ENCODE results near the gene DGKQ. TPM values are rescaled to one million over a fixed set of nuclear protein-coding genes. Genes with fewer than 3 reads are reported as not detected.

Gene DGKQ
- total and polyA plus RNA-seq, 10 donors: 6.3 to 26.3 (median 16.1) TPM

DNA sequence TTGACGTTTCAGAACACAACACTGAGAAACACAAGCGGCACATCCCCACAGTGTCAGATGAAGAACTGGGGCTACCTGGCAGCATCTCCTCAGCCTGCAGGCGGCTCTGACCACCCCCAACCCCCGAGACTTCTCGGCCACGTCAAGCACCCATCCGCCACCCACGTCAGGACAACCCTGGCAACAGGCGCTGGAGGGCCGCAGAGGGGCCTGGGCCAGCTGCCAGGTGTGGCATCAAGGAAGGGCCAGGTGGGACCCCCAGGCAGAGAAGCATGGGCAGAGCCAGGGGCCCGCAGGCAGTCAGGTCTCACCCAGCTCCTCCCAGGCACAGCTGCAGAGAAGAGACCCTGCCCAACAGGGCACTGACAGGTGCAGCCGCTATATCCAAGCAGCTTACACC is 63.5 kb downstream of the DGKQ start:
- 94 to 95% (median 95%) methylated on average over 6 to 12 of the region's 12 CpGs for WGBS, 5 donors
- Histone ChIP-seq H3K4me3 (no peak overlapping the region), H3K27ac (no peak overlapping the region), H3K36me3 (peaks cover 0 to 87% (median 47%) of the 10 kb centered on the region in 6 donors), H3K27me3 (replicated peaks in 1 of 7) (no peaks in the 10 kb centered on the region), H3K9me3 (no peaks in the 10 kb centered on the region), H3K4me1 (peaks cover 0 to 28% (median 12%) of the 10 kb centered on the region in 6 donors)
- intact Hi-C loops (cut with DNase I; ENCODE audit: low total_unique reads): no loop called here
- TF ChIP-seq POLR2AphosphoS5 (IDR thresholded peaks at IDR 0.05) (no peak), CTCF (IDR thresholded peaks at IDR 0.05 in 8 of 11, conservative IDR thresholded peaks at IDR 0.05 in 3 of 11) (no peak), POLR2A (IDR thresholded peaks at IDR 0.05) (no peak)
- DNase-seq: peak; percentile 54

DNA sequence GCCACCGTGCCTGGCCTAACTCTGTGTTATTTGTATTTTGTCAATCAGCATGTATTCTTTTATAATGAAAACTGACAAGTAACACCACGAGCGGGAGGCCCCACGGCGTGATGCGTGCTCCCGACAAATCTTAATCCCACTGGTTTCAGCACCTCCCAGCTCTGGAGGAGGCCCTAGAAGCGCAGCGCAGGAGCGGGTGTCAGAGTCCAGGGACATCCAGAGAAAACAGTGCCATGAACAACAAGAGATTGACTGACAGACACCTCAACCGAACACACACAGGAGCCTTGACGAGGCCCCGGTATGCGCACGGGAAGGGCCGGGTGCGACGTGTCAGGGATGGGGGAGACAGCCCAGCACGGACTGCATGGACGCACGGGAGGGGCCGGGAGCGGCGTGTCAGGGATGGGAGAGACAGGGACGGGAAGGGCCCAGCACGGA is 64.2 kb downstream of the DGKQ start:
- Histone ChIP-seq H3K4me1 (peaks cover 0 to 24% (median 9%) of the 10 kb centered on the region in 6 donors), H3K27me3 (replicated peaks in 1 of 7) (no peaks in the 10 kb centered on the region), H3K9me3 (no peaks in the 10 kb centered on the region), H3K4me3 (no peak overlapping the region), H3K27ac (no peak overlapping the region), H3K36me3 (peaks cover 0 to 94% (median 51%) of the 10 kb centered on the region in 6 donors)
- intact Hi-C loops (cut with DNase I; ENCODE audit: low total_unique reads): no loop called here
- WGBS, 5 donors: 95 to 98% (median 96%) methylated on average over 26 of the region's 26 CpGs
- peak in 1 of 3 donors; percentile 37 for TF ChIP-seq POLR2AphosphoS5 (IDR thresholded peaks at IDR 0.05)
- TF ChIP-seq POLR2A (IDR thresholded peaks at IDR 0.05): no peak
- DNase-seq: no peak

Other genes with a start within 250 kb of the DGKQ start
- gene CPLX1, start 147.4 kb downstream of the DGKQ start, total RNA-seq: 10 to 100 TPM in 4 of 7 donors, 1 to 10 TPM in 3; 1.3 to 20.7 (median 12.4) TPM
- gene CPLX1, start 147.4 kb downstream of the DGKQ start, polyA plus RNA-seq: 10 to 100 TPM in 2 of 3 donors, 1 to 10 TPM in 1; 5.1 to 12.3 (median 10.7) TPM
- 100 to 1,000 TPM; 154 to 212 (median 179) TPM for gene GAK, start 41.3 kb downstream of the DGKQ start, total RNA-seq
- gene GAK, start 41.3 kb downstream of the DGKQ start, polyA plus RNA-seq: 100 to 1,000 TPM; 112 to 249 (median 203) TPM
- gene TMEM175, start 41.1 kb downstream of the DGKQ start, total RNA-seq: 10 to 100 TPM; 38.2 to 76.8 (median 56.6) TPM
- gene TMEM175, start 41.1 kb downstream of the DGKQ start, polyA plus RNA-seq: 10 to 100 TPM; 59.4 to 83.9 (median 78.6) TPM
- 10 to 100 TPM; 18.3 to 58.3 (median 37.9) TPM for gene IDUA, start 13.5 kb upstream of the DGKQ start, total RNA-seq
- gene IDUA, start 13.5 kb upstream of the DGKQ start, polyA plus RNA-seq: 10 to 100 TPM; 11.5 to 26.5 (median 19.1) TPM
- under 1 TPM in 6 of 7 donors, not detected in 1; 0.07 to 0.68 (median 0.19) TPM for gene SLC26A1, start 19.8 kb upstream of the DGKQ start, total RNA-seq
- under 1 TPM; 0.24 to 0.48 (median 0.30) TPM for gene SLC26A1, start 19.8 kb upstream of the DGKQ start, polyA plus RNA-seq
- 10 to 100 TPM in 5 of 7 donors, 1 to 10 TPM in 2; 7.9 to 20.6 (median 13.2) TPM for gene FGFRL1, start 38.1 kb upstream of the DGKQ start, total RNA-seq
- 1 to 10 TPM; 1.4 to 4.6 (median 1.5) TPM for gene FGFRL1, start 38.1 kb upstream of the DGKQ start, polyA plus RNA-seq
- gene RNF212, start 140.0 kb upstream of the DGKQ start, total RNA-seq: 1 to 10 TPM in 5 of 7 donors, under 1 TPM in 2; 0.46 to 5.6 (median 2.3) TPM
- gene RNF212, start 140.0 kb upstream of the DGKQ start, polyA plus RNA-seq: 1 to 10 TPM; 1.8 to 3.5 (median 2.0) TPM
- gene SPON2, start 199.0 kb upstream of the DGKQ start, total RNA-seq: 10 to 100 TPM; 15.5 to 51.3 (median 43.7) TPM
- gene SPON2, start 199.0 kb upstream of the DGKQ start, polyA plus RNA-seq: 10 to 100 TPM in 2 of 3 donors, 1 to 10 TPM in 1; 8.3 to 29.8 (median 11.7) TPM

Measured in spleen (tissue), 11 donors.